ENCODE measurements around the gene CGB1. TPM values are rescaled to one million over a fixed set of nuclear protein-coding genes. Genes with fewer than 3 reads are reported as not detected.

Gene CGB1
- total and polyA plus RNA-seq, 2 donors (not counting 3 experiments of a cell fraction or from before 2014, with no cell fraction given) = not detected

- Histone ChIP-seq H3K4me2 (ENCODE audit: insufficient read depth, low read length) (no peak overlapping the region), H3K4me3 (replicated peaks in 1 of 3; ENCODE audit: insufficient read depth in 1 of 3, low read depth in 1 of 3, low read length in 3 of 3) (no peak overlapping the region), H4K20me1 (replicated peaks; ENCODE audit: control insufficient read depth, extremely low read depth, insufficient read depth, low read length) (no peaks in the 10 kb centered on the region), H3K9me3 (replicated peaks; ENCODE audit: control insufficient read depth, insufficient read depth, low read length) (no peaks in the 10 kb centered on the region), H3K36me3 (ENCODE audit: control insufficient read depth in 2 of 2, extremely low read depth in 1 of 2, insufficient read depth in 2 of 2, low read length in 2 of 2) (peaks cover 0 to 9% of the 10 kb centered on the region in 2 experiments), H3K79me2 (ENCODE audit: control insufficient read depth, insufficient read depth, low read length) (peaks cover 18% of the 10 kb centered on the region), H3K27ac (ENCODE audit: insufficient read depth, low read depth, low read length) (no peak overlapping the region), H3K27me3 (ENCODE audit: control insufficient read depth in 2 of 2, insufficient read depth in 2 of 2, low read length in 2 of 2) (no peaks in the 10 kb centered on the region), H3K9me1 (replicated peaks; ENCODE audit: control insufficient read depth, extremely low read depth, insufficient read depth, low read length) (no peaks in the 10 kb centered on the region), H2AFZ (ENCODE audit: low read depth, low read length) (no peak overlapping the region), H3K9ac (replicated peaks; ENCODE audit: extremely low read depth, insufficient read depth, low read length) (no peak overlapping the region), H3K4me1 (ENCODE audit: control insufficient read depth, extremely low read depth, insufficient read depth, low read length) (peaks cover 7% of the 10 kb centered on the region)
- ChIA-PET CTCF (interaction anchor here (1.5 to 1.9 kb wide), 3 partner anchors 9 to 16 kb away, joined by 6 to 12 read pairs (median 7); no protein-coding TSS in a partner anchor), POLR2A (interaction anchor here (0.5 kb wide), 1 partner anchor 162 kb away, joined by 4 read pairs; no protein-coding TSS in a partner anchor)
- TF ChIP-seq POLR2A (IDR thresholded peaks at IDR 0.05; ENCODE audit: low read depth, low read length) = no peak
- TF ChIP-seq POLR2AphosphoS5 (IDR thresholded peaks at IDR 0.05; ENCODE audit: insufficient read depth, low read depth, low read length) = no peak
- no peak for TF ChIP-seq FOS (IDR thresholded peaks at IDR 0.05; ENCODE audit: borderline replicate concordance, insufficient read depth, low read length)
- TF ChIP-seq, protein P1, sequence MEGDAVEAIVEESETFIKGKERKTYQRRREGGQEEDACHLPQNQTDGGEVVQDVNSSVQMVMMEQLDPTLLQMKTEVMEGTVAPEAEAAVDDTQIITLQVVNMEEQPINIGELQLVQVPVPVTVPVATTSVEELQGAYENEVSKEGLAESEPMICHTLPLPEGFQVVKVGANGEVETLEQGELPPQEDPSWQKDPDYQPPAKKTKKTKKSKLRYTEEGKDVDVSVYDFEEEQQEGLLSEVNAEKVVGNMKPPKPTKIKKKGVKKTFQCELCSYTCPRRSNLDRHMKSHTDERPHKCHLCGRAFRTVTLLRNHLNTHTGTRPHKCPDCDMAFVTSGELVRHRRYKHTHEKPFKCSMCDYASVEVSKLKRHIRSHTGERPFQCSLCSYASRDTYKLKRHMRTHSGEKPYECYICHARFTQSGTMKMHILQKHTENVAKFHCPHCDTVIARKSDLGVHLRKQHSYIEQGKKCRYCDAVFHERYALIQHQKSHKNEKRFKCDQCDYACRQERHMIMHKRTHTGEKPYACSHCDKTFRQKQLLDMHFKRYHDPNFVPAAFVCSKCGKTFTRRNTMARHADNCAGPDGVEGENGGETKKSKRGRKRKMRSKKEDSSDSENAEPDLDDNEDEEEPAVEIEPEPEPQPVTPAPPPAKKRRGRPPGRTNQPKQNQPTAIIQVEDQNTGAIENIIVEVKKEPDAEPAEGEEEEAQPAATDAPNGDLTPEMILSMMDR (IDR thresholded peaks at IDR 0.05; ENCODE audit: extremely low read depth in 1 of 2, insufficient read depth in 1 of 2, low read depth in 1 of 2, low read length in 2 of 2) = no peak
- TF ChIP-seq GATA2 (IDR thresholded peaks at IDR 0.05; ENCODE audit: insufficient read depth, insufficient read length, low read depth, low read length) = no peak
- TF ChIP-seq MAX (IDR thresholded peaks at IDR 0.05; ENCODE audit: insufficient read depth, insufficient read length) = no peak
- TF ChIP-seq JUN (IDR thresholded peaks at IDR 0.05; ENCODE audit: borderline replicate concordance, insufficient read depth, insufficient read length, low read depth) = no peak
- TF ChIP-seq EZH2 (IDR thresholded peaks at IDR 0.05; ENCODE audit: borderline replicate concordance, low read depth, low read length, severe bottlenecking) = no peak
- no peak for TF ChIP-seq MYC (IDR thresholded peaks at IDR 0.05; ENCODE audit: low read depth, low read length)
- dilution Hi-C loops (cut with MboI; ENCODE audit: extremely low pct_ligation_motif_present, low sequenced_read_pairs) (no loop called here), intact Hi-C loops (cut with micrococcal nuclease) (no loop called here)
- no TSS peak for BruUV-seq (replicated peaks)
- DNase-seq (ENCODE audit: low read depth, low spot score) (no peak), FAIRE-seq (no peak)
Measured at GRCh38 chr19:48987323-48987722, 49.4 kb downstream of the CGB1 start.

All from endothelial cell of umbilical vein (primary cell).